A673 (cell line): ENCODE results near the gene SECTM1.

Experiments
- CTCF ChIP-seq: fragments of 300-800, 200-600 bp; sonication (generic); conservative IDR thresholded peaks from 2 replicates; pipeline ENCODE4 v1.5.1; 2017; ENCODE audit warnings: low read depth, mild to moderate bottlenecking, antibody characterized with exemption, low read length, moderate library complexity, mixed read lengths
- EZH2 ChIP-seq: fragments of 200-600 bp; sonication (generic); IDR thresholded peaks from 2 replicates; pipeline ENCODE4 v1.6.1; 2017; ENCODE audit warnings: borderline replicate concordance, low read depth, mild to moderate bottlenecking, mixed read lengths, antibody characterized with exemption, low read length; ENCODE audit not compliant: poor library complexity, severe bottlenecking

- TF ChIP-seq CTCF (no peak), EZH2 (no peak)
These were observed 44.6 kb upstream of the SECTM1 start for GRCh38 chr17:82377924-82378740.
